NB4 (cell line): Measurements from ENCODE around the gene RNF39.
"Not testable (repeated sequence)": the region's sequence is repeated elsewhere in the genome, so short reads cannot be mapped to it uniquely, and the experiment has no call there.

ENCODE experiments used
- DNase-seq: peaks from one replicate; pipeline ENCODE4 v3.0.0; 2010; ENCODE audit warnings: low read depth
- H3K4me3 ChIP-seq: one replicate; pipeline ENCODE4 v1.5.1; 2011; ENCODE audit warnings: mild to moderate bottlenecking, low read depth, low read length, moderate library complexity
- CTCF ChIP-seq: IDR thresholded peaks from one replicate; pipeline ENCODE4 v1.5.1; 2012; ENCODE audit warnings: low read depth, low read length
- MAX ChIP-seq: IDR thresholded peaks from 2 replicates; pipeline ENCODE4 v1.6.1; 2011; ENCODE audit warnings: low read depth, low read length
- MYC ChIP-seq: IDR thresholded peaks from 2 replicates; pipeline ENCODE4 v1.6.1; 2011; ENCODE audit warnings: low read depth, low read length
- POLR2A ChIP-seq: IDR thresholded peaks from 2 replicates; pipeline ENCODE4 v1.6.1; 2011; ENCODE audit warnings: mild to moderate bottlenecking; ENCODE audit not compliant: insufficient read length; ENCODE audit errors: extremely low read depth

The RNF39 gene

GRCh38 chr6:30075094-30075789 lies at the start of gene RNF39:
Gene RNF39 (minus strand): TSS chr6:30075769. CDS start chr6:30075585, 184 bp downstream.
- TF ChIP-seq CTCF (no peak), POLR2A (no peak), MAX (no peak), MYC (no peak)
- H3K4me3 ChIP-seq, result no peak within 1 kb of the TSS
- DNase-seq, result no peak

- H3K4me3 ChIP-seq, result no peak overlapping the region
- TF ChIP-seq CTCF (no peak), MYC (no peak), MAX (no peak), POLR2A (no peak)
- no peak for DNase-seq
These were observed 46.9 kb upstream of the RNF39 start for GRCh38 chr6:30122515-30122914.

- no peak overlapping the region for H3K4me3 ChIP-seq
- TF ChIP-seq MAX (no peak), CTCF (no peak), MYC (no peak), POLR2A (no peak)
- DNase-seq, result no peak
These were observed 46.1 kb upstream of the RNF39 start for GRCh38 chr6:30121446-30122366.

- not testable (repeated sequence) for H3K4me3 ChIP-seq, DNase-seq
These were observed 43.1 kb upstream of the RNF39 start for GRCh38 chr6:30118691-30119090.

- TF ChIP-seq MYC (no peak), CTCF (no peak), MAX (no peak), POLR2A (no peak)
- H3K4me3 ChIP-seq, result no peak overlapping the region
- no peak for DNase-seq
These were observed 41.2 kb upstream of the RNF39 start for GRCh38 chr6:30116724-30117123.

- H3K4me3 ChIP-seq, result no peak overlapping the region
- no peak for DNase-seq
- TF ChIP-seq MAX, result no peak
- TF ChIP-seq POLR2A, result no peak
These were observed 38.3 kb upstream of the RNF39 start for GRCh38 chr6:30113841-30114240.
